Kidney glomerular epithelial cell (primary cell): ENCODE data around the gene DCUN1D3.
"Not testable (repeated sequence)": the region's sequence is repeated elsewhere in the genome, so short reads cannot be mapped to it uniquely, and the experiment has no call there.

Experiments
- DNase-seq: peaks from one replicate; lab custom pipeline; 2025; lab: John Stamatoyannopoulos, UW

The DCUN1D3 gene, protein sequence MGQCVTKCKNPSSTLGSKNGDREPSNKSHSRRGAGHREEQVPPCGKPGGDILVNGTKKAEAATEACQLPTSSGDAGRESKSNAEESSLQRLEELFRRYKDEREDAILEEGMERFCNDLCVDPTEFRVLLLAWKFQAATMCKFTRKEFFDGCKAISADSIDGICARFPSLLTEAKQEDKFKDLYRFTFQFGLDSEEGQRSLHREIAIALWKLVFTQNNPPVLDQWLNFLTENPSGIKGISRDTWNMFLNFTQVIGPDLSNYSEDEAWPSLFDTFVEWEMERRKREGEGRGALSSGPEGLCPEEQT

DNA sequence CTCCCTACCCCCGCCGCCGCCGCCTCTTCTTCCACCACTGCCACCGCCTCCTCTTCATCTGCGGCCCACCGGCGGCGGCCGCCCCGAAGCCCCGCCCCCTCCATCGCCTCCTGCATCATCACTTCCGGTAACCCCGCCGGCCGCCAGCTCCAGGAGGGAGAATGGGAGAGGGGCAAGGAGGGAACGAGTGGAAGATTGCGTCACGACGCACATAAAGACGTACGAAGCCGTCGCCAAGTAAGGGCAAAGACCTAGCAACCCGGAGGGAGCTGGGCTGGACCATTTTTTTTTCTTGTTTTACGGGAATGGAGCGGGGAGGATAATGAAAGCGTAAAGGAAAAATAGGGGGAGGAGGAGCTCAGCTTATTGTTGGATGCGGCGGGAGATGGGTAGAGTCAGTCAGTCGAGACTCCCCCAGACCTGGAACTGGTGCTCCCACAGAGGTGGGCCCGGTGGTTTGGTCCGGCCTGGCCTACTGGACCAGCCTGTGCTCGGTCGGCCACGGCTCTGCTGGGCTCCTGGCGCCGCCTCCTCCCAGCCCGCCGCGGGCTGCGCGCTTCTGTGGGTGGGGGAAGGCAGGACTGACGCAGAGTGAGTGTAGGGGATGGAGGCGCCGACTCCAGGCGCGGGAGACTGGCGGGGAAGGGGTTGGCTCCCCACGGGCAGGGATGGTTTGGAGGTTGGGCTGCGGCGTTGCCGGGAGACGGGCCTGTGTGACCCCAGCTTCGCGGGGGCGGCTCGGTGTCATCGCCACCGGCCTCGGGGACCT lies at the start of gene DCUN1D3, which contains the start of gene LYRM1:
TSS of gene DCUN1D3 (minus strand) at position 60 of the 769 bp plus-strand sequence. CDS start 37,820 bp downstream, outside the sequence.
TSS of gene LYRM1 (plus strand) at position 473 of the 769 bp plus-strand sequence. CDS start 14,785 bp downstream, outside the sequence.
- peak; percentile 95 for DNase-seq

DNA sequence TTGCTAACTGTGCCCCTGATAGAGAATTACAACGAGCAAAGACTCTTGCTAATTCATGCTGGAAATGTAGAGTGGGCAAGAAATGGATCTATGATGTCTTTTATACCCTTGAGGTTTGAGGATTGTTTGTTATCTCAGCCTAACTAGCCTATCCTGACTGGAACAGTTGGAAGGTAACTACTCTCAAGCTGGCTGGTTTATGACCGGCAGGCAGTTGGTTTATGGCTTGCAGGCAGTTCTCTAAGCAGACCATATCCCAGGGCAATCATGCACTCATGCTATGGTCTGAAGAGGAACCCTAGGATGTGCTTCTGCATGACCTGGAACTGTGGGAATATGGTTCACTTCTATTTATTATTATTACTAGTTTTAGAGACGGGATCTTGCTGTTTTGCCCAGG lies 49.5 kb upstream of the DCUN1D3 start:
- DNase-seq = no peak

DNA sequence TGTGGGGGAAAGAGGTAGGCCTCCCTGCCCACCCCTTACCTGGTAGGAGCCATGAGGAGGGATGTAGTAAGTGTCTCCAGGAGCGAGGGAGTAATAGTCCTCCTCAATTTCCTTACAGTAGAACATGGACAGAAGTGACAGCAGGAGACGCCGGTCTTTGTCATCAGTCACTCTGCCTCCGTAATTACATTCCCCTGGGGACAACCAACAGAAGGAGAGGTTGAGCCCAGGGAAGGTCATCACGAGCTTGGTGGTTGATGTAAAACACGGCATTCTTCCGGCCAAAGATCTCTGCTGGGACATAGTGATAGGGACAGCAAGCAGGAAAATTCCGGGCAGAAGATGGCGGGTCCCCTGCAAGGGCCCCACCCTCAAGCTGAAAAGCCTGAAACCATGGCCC lies 48.3 kb upstream of the DCUN1D3 start:
- no peak for DNase-seq

DNA sequence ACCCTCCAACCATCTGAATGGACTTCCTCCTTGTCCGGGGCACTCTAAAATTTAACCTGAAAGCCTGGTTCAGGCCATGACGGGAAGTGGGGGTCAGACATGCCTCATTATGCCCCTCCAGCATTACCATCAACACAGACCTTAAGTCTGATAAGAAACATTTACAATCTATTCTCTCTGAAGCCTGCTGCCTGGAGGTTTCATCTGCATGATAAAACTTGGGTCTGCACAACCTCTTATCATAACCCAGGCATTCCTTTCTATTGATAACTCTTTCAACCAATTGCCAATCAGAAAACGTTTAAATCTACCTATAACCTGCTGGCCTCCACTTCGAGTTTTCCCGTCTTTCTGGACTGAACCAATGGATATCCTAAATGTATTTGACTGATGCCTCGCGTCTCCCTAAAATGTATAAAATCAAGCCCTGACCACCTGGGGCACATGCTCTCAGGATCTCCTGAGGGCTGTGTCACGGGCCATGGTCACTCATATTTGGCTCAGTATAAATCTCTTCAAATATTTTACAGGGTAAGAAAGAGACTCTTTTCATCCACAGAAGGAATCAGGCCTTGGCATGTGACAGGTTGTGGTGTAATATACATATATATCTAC lies 46.0 kb upstream of the DCUN1D3 start:
- DNase-seq = no peak

DNA sequence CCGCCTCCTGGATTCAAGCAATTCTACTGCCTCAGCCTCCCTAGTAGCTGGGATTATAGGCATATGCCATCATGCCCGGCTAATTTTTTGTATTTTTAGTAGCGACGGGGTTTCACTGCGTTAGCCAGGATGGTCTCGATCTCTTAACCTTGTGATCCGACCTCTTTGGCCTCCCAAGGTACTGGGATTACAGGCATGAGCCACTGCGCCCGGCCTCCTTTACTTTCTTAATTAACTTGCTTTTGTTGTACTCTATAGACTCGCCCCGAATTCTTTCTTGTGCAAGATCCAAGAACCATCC lies 45.4 kb upstream of the DCUN1D3 start:
- not testable (repeated sequence) for DNase-seq

DNA sequence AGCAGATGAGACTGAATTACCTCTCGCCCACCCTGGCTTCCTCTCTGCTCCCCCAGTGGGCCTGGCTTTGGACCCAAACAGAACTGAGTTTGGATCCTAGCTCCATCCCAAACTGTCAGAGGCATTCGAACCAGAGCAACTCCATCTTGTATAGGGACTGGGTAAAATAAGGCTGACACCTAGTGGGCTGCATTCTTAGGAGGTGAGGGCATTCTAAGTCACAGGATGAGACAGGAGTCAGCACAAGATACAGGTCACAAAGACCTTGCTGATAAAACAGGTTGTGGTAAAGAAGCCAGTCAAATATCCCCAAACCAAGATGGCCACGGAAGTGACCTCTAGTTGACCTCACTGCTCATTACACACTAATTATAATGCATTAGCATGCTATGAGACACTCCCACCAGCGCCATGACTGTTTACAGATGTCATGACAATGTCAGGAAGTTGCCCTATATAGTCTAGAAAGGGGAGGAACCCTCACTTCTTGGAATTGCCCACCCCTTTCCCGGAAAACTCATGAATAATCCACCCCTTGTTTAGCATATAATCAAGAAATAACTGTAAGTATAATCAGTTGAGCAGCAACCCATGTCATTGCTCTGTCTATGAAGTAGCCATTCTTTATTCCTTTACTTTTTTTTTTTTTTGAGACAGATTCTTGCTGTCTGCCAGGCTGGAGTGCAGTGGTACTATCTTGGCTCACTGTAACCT lies 44.9 kb upstream of the DCUN1D3 start:
- no peak for DNase-seq

GRCh38 chr16:20942256-20942655 lies 42.1 kb upstream of the DCUN1D3 start:
- no peak for DNase-seq

- DNase-seq = no peak
Observed at GRCh38 chr16:20941636-20941926, 41.4 kb upstream of the DCUN1D3 start.

- DNase-seq = no peak
Observed at GRCh38 chr16:20940871-20941635, 40.9 kb upstream of the DCUN1D3 start.

DNA sequence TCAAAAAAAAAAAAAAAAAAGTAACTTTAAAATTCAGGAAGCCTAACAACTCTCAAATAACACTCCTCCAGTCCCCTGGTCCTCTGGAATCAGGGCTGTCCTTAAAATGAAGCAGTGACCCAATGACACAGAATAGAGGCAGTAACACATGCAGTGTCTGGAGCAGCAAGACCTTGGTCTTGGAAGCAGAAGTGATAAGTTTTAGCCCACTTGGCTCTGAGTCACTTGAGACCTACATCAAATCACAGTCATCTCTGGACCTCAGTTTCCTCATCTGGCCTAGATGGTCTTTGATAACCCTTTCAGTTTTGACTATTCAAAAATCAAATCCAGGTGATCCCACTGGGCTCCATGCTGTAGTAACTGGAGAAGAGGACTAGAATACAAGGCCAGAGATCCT lies 39.5 kb upstream of the DCUN1D3 start:
- no peak for DNase-seq

DNA sequence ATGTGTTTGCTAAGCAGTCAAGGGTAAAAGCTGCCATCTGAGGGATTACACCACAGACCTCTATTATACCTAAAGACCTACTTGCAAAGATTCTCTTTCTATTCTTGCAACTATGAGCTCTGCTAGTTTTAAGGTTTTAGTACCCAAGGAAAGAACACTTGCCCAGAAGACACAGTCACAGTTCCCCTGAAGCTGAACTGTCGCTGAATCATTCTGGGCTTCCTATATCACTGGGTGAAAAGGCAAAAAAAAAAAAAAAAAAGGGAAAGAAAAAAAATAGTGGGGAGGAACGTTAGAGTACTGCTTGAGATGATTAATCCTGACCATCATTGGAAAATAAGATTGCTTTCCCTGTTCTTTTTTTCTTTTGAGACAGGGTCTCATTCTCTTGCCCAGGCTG lies 38.3 kb upstream of the DCUN1D3 start:
- DNase-seq = peak; percentile 5

GRCh38 chr16:20937736-20938135 lies 37.6 kb upstream of the DCUN1D3 start:
- DNase-seq = no peak

- no peak for DNase-seq
Observed at GRCh38 chr16:20933589-20933988, 33.4 kb upstream of the DCUN1D3 start.

DNA sequence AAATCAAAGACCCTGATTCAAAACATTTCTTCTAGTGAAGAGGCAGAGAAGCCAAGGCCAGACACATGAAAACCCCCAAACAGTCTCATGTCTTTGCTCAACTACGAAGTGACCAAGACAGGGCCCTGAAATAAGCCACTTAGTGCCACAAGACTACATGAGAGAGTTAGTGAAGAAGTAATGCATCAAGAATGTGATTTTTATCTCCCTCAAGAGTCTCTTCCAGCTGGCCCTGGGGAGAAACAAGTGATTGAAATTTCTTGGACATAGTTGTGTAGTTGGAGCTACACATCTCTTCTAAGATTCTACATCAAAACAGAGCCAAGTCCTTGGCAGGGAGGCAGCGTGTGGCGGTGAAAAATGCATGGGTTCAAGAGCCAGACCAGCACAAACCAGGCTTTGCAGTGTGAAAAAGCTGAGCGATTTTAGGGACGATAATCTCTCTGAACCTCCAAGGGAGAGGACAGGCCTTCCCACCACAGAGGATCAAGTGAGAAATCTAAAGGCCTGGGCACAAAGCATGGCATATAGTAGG lies 31.0 kb upstream of the DCUN1D3 start:
- no peak for DNase-seq

GRCh38 chr16:20930365-20930690 lies 30.2 kb upstream of the DCUN1D3 start:
- no peak for DNase-seq

DNA sequence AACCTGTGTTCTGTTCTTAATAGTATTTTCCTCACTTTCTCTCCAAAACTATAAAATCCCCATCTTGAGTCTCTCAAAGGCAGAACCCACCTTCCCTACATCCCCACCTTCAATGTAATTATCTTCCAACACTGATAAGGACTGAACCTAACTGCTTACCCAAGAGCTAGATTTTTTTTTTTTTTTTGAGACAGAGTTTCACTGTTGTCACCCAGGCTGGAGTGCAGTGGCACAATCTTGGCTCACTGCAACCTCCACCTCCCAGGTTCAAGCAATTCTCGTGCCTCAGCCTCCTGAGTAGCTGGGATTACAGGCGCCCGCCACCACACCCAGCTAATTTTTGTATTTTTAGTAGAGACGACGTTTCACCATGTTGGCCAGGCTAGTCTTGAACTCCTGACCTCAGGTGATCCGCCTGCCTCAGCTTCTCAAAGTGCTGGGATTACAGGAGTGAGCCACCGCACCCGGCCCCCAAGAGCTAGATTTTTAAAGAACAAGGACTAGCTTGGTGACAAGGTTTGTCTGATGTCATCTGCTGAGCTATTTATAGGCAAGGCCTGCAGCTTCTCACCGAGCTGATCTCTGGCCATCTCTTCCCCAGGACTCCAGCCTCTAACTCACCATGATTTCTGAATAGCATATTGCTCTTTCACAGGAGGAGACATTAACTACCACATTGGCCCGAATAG lies 29.7 kb upstream of the DCUN1D3 start:
- not testable (repeated sequence) for DNase-seq

- no peak for DNase-seq
Observed at GRCh38 chr16:20928774-20929411, 28.7 kb upstream of the DCUN1D3 start.

GRCh38 chr16:20925751-20926150 lies 25.6 kb upstream of the DCUN1D3 start:
- DNase-seq = no peak

DNA sequence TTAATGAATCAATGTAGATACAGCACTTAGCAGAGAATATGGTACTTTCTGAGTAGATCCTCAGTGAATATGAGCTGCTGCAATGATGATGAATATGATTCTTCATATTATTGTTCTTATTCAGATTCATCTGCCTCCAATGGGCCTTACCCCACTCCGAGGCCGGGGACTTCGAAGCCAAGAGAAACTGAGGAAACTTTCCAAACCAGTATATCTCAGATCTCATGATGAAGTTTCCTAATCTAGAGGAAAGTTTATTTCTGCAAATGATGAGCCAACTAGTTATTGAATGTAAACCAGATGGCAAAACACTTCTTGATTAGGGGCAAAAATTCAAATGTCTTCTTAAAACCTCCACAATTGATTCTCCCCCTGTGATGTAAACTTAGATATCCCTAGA lies 23.7 kb upstream of the DCUN1D3 start:
- no peak for DNase-seq

- no peak for DNase-seq
Observed at GRCh38 chr16:20920799-20921198, 20.6 kb upstream of the DCUN1D3 start.

DNA sequence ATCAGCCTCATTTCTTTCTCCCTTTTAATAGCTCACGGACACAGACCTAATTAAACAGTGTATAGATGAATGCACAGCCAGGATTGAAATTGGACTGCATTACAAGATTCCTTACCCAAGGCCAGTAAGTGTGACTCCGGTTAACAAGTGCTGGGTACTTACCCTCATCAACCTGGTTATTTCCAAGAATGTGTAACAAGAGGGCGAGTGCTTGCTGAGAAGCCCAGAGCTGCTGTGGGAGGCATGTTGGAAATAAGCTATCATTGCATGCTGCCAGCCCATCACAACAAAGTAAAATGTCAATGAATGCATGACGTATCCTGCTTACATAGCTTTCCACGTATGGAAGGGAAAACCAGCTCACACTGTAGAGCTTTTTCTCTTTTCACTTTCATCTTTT lies 19.9 kb upstream of the DCUN1D3 start:
- no peak for DNase-seq
